NCI-H2227 (cell line): ENCODE results near the gene SLC22A15.
"Not testable (repeated sequence)": the region's sequence is repeated elsewhere in the genome, so short reads cannot be mapped to it uniquely, and the experiment has no call there.

ENCODE experiments used
- DNase-seq: peaks from one replicate; lab custom pipeline; 2025; ENCODE audit not compliant: unreplicated experiment; lab: John Stamatoyannopoulos, UW

SLC22A15 gene

GRCh38 chr1:116031302-116031835 lies 55.1 kb downstream of the SLC22A15 start:
- no peak for DNase-seq

- peak; percentile 88 for DNase-seq
Measured at GRCh38 chr1:116033322-116033721, 57.0 kb downstream of the SLC22A15 start.

- DNase-seq = no peak
Measured at GRCh38 chr1:116036255-116036654, 59.9 kb downstream of the SLC22A15 start.

- DNase-seq = no peak
Measured at GRCh38 chr1:116038679-116039078, 62.4 kb downstream of the SLC22A15 start.

GRCh38 chr1:116044071-116044470 lies 67.8 kb downstream of the SLC22A15 start:
- DNase-seq = no peak

GRCh38 chr1:116046933-116047332 lies 70.6 kb downstream of the SLC22A15 start:
- DNase-seq = not testable (repeated sequence)

- DNase-seq = not testable (repeated sequence)
Measured at GRCh38 chr1:116051896-116052295, 75.6 kb downstream of the SLC22A15 start.

GRCh38 chr1:116062201-116062600 lies 85.9 kb downstream of the SLC22A15 start:
- no peak for DNase-seq

GRCh38 chr1:116064616-116065015 lies 88.3 kb downstream of the SLC22A15 start:
- no peak for DNase-seq

- no peak for DNase-seq
Measured at GRCh38 chr1:116066868-116067565, 90.7 kb downstream of the SLC22A15 start.

GRCh38 chr1:116067566-116067890 lies 91.2 kb downstream of the SLC22A15 start:
- no peak for DNase-seq

- no peak for DNase-seq
Measured at GRCh38 chr1:116075575-116075974, 99.3 kb downstream of the SLC22A15 start.

GRCh38 chr1:116075990-116076389 lies 99.7 kb downstream of the SLC22A15 start:
- no peak for DNase-seq

GRCh38 chr1:116076831-116077230 lies 100.5 kb downstream of the SLC22A15 start:
- no peak for DNase-seq

- no peak for DNase-seq
Measured at GRCh38 chr1:116078699-116079223, 102.4 kb downstream of the SLC22A15 start.

GRCh38 chr1:116087628-116088027 lies 111.3 kb downstream of the SLC22A15 start:
- no peak for DNase-seq

GRCh38 chr1:116089870-116090269 lies 113.6 kb downstream of the SLC22A15 start:
- DNase-seq = no peak

GRCh38 chr1:116091083-116091482 lies 114.8 kb downstream of the SLC22A15 start:
- DNase-seq = no peak

GRCh38 chr1:116092752-116093489 lies 116.6 kb downstream of the SLC22A15 start:
- no peak for DNase-seq

GRCh38 chr1:116095027-116095426 lies 118.7 kb downstream of the SLC22A15 start:
- DNase-seq = no peak

- DNase-seq = no peak
Measured at GRCh38 chr1:116096013-116096618, 119.8 kb downstream of the SLC22A15 start.

GRCh38 chr1:116097626-116098025 lies 121.3 kb downstream of the SLC22A15 start:
- DNase-seq = no peak
